OCI-M1 (cell line): ENCODE results near the gene VAC14.
"Not testable (repeated sequence)": the region's sequence is repeated elsewhere in the genome, so short reads cannot be mapped to it uniquely, and the experiment has no call there.

Experiments
- DNase-seq: peaks from one replicate; lab custom pipeline; 2025; lab: John Stamatoyannopoulos, UW

VAC14 gene

DNA sequence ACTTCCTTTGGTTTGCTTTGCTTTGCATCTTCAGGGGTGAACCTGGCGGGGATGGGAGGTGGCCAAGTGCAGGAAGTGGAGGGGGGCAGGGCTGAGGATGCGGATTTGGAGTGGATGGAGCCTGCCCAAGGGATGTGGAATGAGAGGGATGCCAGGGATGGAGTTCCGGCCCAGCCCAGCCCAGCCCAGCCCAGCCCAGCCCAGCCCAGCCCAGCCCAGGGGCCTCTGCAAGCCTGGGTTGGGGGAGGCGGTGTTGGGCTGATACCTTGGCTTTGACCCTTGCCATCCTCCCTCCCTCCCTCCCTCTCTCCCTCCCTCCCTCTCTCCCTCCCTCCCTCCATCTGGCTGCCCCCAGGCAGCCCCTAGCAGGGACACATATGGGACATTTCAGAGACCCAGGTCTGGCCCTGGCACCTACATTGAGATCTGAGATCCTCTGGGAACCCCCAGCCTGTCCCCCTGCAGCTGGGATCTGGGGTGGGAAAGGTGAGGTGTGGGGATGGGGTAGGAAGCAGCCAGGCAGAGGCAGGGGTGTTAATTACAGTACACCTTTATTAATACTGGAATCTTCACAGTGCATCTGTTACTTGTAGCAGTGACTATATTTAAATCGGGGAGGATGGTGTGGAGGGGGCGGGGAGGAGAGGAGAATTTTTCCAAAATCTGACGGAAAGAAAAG, 140.1 kb downstream of the VAC14 start:
- DNase-seq: no peak

GRCh38 chr16:70659953-70660671, 140.8 kb downstream of the VAC14 start:
- no peak for DNase-seq

GRCh38 chr16:70659546-70659945, 141.4 kb downstream of the VAC14 start:
- DNase-seq: no peak

GRCh38 chr16:70658921-70659320, 142.0 kb downstream of the VAC14 start:
- DNase-seq: no peak

GRCh38 chr16:70657956-70658355, 143.0 kb downstream of the VAC14 start:
- DNase-seq: no peak

- no peak for DNase-seq
Observed at GRCh38 chr16:70656712-70657263, 144.2 kb downstream of the VAC14 start.

- DNase-seq: no peak
Observed at GRCh38 chr16:70656065-70656711, 144.8 kb downstream of the VAC14 start.

DNA sequence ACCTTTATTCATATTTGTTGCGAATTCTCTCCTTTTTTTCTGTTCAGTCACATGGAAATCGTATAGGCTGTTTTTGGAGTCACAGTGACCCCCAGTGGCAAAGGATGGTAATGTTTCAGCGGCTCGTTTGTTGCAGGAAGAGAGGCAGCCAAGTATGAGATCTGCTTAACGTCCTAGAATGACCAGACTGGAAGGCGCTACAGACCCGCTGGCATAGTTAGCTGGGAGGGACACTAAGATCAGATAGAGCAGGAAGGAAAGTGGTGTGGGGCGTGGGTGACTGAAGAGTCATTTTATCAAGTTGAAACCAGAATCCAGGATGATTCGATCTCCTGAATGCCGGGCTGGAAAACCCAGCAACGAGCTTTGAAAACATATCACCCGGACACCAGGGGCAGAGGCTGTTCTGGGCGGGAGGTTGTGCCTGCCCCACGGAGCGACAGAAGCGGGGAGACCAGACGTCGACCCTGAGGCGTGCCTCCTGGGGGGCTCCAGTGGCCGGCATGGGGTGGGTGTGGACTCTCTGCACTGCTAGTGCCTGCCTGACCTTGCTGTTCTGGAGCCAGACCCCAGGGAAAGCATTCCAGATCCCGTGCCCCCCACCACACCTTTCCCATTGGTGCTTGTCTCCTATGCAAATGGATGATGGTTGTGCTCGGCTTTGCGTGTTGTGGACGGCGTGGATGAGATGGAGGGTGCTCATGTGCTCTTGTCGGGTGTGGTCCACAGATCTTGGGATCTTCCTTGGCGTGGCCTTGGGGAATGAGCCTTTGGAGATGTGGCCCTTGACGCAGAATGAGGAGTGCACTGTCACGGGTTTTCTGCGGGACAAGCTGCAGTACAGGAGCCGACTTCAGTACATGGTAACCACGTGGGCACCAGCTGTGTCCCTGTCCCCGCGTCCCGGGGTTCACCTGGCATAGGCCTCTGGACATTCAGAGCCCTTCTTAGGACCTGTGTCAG, 146.9 kb downstream of the VAC14 start:
- peak; percentile 95 for DNase-seq

DNA sequence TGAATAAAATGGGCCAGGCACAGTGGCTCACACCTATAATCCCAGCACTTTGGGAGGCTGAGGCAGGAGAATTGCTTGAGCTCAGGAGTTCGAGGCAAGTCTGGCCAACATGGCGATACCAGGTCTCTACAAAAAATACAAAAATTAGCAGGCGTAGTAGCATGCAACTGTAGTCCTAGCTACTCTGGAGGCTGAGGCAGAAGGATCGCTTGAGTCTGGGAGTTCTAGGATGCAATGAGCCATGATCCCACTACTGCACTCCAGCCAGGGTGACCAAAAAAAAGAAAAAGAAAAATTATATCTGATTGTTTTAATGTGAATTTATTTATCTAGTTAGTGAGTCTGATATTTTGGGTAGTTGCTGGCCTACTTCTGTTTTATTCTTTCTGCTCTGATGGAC, 147.6 kb downstream of the VAC14 start:
- no peak for DNase-seq

- peak; percentile 5 for DNase-seq
Observed at GRCh38 chr16:70652322-70652721, 148.6 kb downstream of the VAC14 start.

GRCh38 chr16:70651524-70651923, 149.4 kb downstream of the VAC14 start:
- no peak for DNase-seq

- DNase-seq: no peak
Observed at GRCh38 chr16:70650216-70650615, 150.7 kb downstream of the VAC14 start.

GRCh38 chr16:70649300-70649699, 151.7 kb downstream of the VAC14 start:
- DNase-seq: no peak

- no peak for DNase-seq
Observed at GRCh38 chr16:70648606-70649005, 152.4 kb downstream of the VAC14 start.

- DNase-seq: no peak
Observed at GRCh38 chr16:70647441-70648359, 153.3 kb downstream of the VAC14 start.

DNA sequence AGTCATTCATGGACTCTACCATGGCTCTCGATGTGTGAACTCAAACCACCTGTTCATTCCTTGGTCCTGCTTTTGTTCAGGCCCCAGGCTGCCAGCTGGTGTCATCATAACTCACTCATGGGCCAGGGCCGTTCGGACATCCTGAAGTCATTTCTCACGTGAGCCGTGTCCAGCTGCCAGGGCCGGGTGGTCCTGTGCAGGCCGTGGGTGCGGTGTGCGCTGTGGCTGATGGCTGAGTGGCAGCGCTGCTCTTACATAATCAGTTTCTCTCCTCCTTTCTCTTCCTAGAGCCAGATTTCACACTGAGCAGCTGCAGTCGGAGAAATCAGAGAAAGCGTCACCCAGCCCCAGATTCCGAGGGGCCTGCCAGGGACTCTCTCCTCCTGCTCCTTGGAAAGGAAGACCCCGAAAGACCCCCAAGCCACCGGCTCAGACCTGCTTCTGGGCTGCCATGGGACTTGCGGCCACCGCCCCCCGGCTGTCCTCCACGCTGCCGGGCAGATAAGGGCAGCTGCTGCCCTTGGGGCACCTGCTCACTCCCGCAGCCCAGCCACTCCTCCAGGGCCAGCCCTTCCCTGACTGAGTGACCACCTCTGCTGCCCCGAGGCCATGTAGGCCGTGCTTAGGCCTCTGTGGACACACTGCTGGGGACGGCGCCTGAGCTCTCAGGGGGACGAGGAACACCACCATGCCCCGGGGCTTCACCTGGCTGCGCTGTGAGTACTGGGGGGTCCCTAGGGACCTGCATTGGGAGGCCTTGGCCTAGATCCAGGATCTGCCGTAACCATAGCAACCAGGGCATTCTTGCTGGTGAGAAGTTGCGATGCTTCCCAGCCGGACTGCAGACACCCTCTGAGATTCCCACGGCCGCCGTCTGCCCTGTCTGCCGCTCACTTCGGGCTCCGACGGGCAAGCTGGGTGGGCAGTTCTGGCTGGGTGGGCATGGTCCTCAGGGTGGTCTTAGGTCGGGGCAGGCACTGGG, 154.4 kb downstream of the VAC14 start, which contains the start of gene IL34:
TSS of gene IL34 (plus strand) at position 300 of the 982 bp plus-strand sequence. CDS start at position 689, 389 bp downstream.
- no peak for DNase-seq

GRCh38 chr16:70644763-70645597, 156.0 kb downstream of the VAC14 start:
- DNase-seq: no peak

DNA sequence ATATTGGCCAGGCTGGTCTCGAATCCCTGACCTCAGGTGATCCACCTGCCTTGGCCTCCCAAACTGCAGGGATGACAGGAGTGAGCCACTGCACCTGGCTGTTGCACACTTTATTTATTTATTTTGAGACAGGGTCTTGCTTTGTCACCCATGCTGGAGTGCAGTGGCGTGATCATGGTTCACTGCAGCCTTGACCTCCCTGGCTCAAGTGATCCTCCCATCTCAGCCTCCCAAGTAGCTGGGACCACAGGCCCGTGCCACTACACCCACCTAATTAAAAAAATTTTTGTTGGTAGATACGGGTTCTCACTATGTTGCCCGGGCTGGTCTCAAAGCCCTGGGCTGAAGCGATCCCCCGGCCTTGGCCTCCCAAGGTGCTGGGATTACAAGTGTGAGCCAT, 157.7 kb downstream of the VAC14 start:
- DNase-seq: not testable (repeated sequence)
